Left cardiac atrium (tissue), 4 donors: Measurements from ENCODE around the gene KCTD19. TPM values are rescaled to one million over a fixed set of nuclear protein-coding genes. Genes with fewer than 3 reads are reported as not detected.

Experiments used
- ATAC-seq, 2 donors: fragments of 200-7000 bp; cut with Tn5 transposase; one replicate each; pipeline ENCODE4 v1.9.1; 2020; ENCODE audit warnings: mild to moderate bottlenecking in 2 of 2, moderate library complexity in 2 of 2
- DNase-seq: peaks from one replicate; pipeline ENCODE4 v3.0.0-alpha.2; 2020
- intact Hi-C, 2 donors: fragments of 100-400 bp; cut with DNase I; formaldehyde crosslinking; loops; one replicate each; pipeline versions ENCODE4 v1.14.1 to v1.15.1; 2022 to 2023
- total RNA-seq, 2 donors: library from RNA; stranded (reverse); fragmentation: NEBNext Ultra II Directional; extraction: Animal tissue kit (Norgen Biotek cat#: 25700); gene quantifications; one replicate each; pipeline ENCODE4 v1.2.1, GENCODE V29; 2021
- donor health status: DM: no; HTN: yes; CAD: no.
- donor health status: DM: no; HTN: yes; CAD: no; lungs with severe emphysema.
- donor health status: DM: yes; HTN: yes; CAD: no.
- donor health status: Dilated cardiomyopathy.

The KCTD19 gene
- total RNA-seq, 2 donors from 2014 or later: 0.16 TPM; not detected in 1

DNA sequence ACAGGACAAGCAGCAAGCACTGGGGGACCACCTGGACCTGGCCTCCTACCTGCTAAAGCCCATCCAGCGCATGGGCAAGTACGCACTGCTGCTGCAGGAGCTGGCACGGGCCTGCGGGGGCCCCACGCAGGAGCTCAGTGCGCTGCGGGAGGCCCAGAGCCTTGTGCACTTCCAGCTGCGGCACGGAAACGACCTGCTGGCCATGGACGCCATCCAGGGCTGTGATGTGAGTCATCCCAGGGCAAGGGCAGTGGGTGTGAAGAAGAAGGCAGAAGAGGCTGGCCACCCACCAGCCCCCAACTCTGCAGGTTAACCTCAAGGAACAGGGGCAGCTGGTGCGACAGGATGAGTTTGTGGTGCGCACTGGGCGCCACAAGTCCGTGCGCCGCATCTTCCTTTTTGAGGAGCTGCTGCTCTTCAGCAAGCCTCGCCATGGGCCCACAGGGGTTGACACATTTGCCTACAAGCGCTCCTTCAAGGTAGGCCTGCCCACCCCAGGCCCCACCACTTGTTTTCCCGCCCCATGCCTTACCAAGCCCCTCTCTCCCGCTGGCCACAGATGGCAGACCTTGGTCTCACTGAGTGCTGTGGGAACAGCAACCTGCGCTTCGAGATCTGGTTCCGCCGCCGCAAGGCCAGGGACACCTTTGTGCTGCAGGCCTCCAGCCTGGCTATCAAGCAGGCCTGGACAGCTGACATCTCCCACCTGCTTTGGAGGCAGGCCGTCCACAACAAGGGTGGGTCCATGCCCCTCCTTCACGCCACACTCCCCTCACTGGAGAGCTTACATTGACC is 39.9 kb downstream of the KCTD19 start:
- ATAC-seq: no peak
- intact Hi-C loops: no loop called here
- DNase-seq: no peak

DNA sequence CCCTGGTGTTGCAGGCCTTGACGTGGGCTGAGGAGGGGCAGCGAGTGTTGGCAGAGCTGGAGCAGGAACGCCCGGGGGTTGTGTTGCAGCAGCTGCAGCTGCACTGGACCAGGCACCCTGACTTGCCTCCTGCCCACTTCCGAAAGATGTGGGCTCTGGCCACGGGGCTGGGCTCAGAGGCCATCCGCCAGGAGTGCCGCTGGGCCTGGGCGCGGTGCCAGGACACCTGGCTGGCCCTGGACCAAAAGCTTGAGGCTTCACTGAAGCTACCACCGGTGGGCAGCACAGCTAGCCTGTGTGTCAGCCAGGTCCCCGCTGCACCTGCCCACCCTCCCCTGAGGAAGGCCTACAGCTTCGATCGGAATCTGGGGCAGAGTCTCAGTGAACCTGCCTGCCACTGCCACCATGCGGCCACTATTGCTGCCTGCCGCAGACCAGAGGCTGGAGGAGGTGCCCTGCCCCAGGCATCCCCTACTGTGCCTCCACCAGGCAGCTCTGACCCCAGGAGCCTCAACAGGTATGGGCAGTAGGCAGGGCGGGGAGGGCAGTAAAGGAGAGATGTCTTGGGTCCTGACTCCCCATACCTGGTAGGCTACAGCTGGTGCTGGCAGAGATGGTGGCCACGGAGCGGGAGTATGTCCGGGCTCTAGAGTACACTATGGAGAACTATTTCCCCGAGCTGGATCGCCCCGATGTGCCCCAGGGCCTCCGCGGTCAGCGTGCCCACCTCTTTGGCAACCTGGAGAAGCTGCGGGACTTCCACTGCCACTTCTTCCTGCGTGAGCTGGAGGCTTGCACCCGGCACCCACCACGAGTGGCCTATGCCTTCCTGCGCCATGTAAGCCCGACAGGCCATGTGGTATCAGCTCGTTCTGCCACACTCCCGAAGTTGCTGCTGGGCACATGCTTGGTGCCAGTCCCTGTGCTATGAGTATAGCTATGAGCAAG is 41.6 kb downstream of the KCTD19 start:
- ATAC-seq (peak; percentile 44 to 58), DNase-seq (no peak)
- intact Hi-C loops: no loop called here

- DNase-seq (no peak), ATAC-seq (no peak)
- intact Hi-C loops: no loop called here
Measured at GRCh38 chr16:67283826-67284555, 42.5 kb downstream of the KCTD19 start.

DNA sequence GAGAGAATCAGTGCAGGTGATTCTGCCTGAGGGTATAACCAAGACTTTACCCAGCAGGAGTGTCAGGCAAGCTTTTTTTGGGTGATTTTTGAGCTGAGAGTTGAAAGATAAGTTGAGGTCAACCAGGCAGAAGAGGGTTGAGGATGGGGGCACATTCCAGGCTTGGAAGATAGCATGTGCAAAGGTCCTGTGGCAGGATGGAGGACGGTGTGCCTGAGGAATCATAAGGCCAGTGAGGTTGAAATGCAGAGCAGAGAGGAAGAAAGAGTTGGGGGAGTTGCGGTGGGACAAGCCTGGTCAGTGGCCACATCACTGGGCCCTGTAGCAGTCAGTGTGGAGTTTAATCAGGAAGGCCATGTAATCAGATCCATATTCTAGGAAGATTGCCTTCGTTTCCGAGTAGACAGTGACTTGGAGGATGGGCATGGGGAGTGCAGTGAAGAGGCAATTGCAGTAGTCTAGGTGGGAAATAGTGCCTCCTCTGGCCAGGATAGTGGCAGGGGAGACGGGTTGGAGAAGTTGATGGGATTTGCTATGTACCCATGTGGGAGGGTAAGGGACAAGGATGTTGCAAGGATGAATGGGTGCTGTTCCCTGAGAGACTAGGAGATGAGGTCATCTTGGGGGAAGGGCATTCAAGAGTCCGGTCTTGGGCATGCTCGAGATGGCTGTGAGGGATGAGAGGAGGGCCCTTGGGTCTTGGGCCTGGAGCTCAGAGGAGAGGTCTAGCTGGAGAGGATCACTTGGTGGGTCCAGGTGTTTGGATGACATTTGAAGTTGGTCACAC is 43.3 kb downstream of the KCTD19 start:
- ATAC-seq (no peak), DNase-seq (no peak)
- intact Hi-C loops: no loop called here

DNA sequence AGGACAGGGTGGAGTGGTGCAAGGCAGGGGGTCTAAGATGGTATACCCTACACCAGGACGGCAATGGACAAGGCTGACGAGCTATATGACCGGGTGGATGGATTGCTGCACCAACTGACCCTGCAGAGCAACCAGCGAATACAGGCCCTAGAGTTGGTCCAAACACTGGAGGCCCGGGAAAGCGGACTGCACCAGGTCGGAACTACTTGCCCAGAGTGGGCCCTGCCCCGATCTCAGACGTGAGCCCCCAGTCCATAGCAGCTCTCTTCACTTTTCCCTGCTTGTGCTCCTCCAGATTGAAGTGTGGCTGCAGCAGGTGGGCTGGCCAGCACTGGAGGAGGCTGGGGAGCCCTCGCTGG is 44.1 kb downstream of the KCTD19 start:
- ATAC-seq (no peak), DNase-seq (no peak)
- intact Hi-C loops: no loop called here

- intact Hi-C loops: no loop called here
- no peak for DNase-seq
- no peak for ATAC-seq
Measured at GRCh38 chr16:67281536-67282446, 44.8 kb downstream of the KCTD19 start.

GRCh38 chr16:67280090-67281015 is 46.2 kb downstream of the KCTD19 start:
- DNase-seq (no peak), ATAC-seq (no peak)
- intact Hi-C loops: no loop called here

DNA sequence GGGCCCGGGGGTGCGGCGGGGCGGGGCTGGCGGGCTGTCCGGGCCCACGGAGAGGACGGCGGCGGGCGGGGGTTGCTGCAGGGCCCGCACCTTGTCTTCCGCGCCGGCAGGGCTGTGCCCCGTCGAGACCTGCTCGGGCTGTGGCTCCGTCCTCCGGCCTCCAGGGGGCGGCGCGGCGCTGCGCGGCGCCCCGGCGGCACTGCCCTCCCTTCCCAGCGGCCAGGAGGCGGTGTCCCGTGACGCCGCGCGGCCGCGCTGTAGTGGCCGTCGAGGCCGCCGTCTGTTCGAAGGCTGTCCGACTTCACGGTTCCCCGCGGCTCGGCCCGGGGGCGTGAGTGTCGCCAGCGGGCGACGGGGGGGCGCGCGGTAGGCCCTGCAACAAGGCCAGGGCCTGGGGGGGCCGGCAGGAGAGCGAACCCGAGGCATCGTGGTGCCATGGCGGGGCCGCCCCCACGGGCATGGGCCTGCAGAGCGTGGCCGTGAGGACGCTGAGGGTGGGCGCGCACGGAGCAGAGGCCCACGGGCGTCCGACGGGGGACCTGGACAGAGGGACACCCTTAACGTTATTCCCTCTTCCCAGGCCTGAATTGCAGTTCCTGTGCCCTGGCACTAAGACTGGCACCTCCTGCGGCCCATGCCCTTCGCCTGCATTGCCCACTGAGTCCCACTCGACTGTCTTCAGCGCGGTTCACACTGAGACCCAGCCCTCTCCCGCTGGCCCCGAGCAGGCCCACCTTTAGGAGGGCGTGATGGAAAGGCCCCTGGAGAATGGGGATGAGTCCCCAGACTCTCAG is 47.0 kb downstream of the KCTD19 start, which contains the start of gene PLEKHG4:
Gene PLEKHG4 (plus strand): TSS at position 237 of the 794 bp plus-strand sequence. CDS start 513 bp downstream, at position 750.
- DNase-seq: peak; percentile 79
- ATAC-seq: peak; percentile 80 to 92
- intact Hi-C loops: no loop called here

GRCh38 chr16:67278773-67279295 is 47.7 kb downstream of the KCTD19 start:
- ATAC-seq (peak; percentile 4 to 40), DNase-seq (peak; percentile 54)
- intact Hi-C loops: no loop called here

- ATAC-seq (peak in 1 of 2 donors; percentile 74), DNase-seq (no peak)
Measured at GRCh38 chr16:67277999-67278772, 48.4 kb downstream of the KCTD19 start.

DNA sequence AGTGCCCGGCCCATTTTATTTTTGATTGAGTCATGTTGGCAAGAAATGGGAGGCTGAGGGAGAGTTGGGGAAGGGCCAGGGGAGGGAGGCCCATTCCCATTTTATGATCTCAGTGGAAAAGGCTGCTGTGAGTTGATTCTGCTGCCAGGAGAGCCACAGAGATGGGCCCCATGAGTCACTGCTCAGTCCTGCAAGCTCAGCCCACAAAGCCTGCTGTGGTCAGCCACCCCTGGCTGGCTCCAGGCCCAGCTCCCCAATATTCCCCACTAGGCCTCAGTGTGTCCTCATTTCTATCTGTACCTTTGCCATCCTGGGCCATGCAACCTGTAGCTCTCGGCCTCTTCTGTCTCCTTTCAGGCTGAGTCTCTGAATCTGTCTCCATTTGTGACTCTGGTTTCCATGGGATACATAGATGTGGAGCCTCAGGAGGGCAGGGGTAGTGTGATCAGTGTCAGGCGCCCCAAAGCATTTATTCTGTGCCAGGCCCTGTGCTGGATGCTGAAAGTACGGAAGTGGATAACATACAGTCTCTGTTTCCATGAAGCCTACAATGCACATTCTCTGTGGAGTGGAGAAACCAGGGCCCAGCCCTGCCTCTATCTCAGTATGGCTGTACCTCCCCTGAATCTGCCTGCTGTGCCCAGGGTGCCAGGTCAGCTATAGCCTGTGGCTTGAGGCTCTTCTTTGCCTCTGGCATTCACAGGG is 49.1 kb downstream of the KCTD19 start:
- peak; percentile 35 to 88 for ATAC-seq
- intact Hi-C loops: no loop called here
- DNase-seq: peak; percentile 67

More at GRCh38 chr16:67277999-67278772, 48.4 kb downstream of the KCTD19 start:
- intact Hi-C loops: no loop called here

DNA sequence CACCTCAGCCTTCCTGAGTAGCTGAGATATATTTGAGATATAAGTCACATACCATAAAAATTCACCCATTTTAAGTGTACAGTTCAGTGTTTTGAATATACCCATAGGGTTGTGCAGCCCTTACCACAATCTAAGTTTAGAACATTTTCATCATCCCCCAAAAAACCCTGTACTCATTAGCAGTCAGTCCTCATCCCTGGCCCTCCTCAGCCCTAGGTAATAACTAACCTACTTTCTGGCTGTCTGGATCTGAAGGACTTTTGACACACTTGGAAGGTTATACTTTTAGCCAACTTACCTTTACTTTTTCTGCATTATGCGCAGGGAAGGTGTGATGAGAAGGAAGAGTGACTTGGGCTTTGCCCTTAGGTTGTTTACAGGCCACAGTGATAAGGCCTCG is 51.2 kb downstream of the KCTD19 start:
- ATAC-seq (no peak), DNase-seq (no peak)
- intact Hi-C loops: no loop called here

DNA sequence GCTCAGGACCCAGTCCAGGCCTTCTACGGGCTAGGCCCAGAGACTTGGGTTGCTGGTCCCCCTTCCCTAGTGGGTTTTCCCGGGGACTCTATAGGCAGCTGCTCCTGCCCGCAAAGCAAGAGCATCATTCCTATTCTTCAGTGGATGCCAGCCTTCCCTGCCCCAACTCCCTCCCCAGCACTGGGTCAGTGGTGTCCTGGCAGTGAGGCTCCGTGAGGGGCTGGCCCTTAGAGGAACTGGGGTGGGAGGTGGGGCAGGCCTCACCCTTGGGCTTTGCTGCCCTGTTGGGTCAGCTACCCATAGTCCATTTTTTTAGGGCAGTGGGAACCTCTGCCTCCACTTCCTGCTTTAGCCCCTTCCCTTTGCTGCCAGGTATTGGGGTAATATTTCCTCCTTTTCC is 55.1 kb downstream of the KCTD19 start:
- no peak for DNase-seq
- ATAC-seq: no peak

GRCh38 chr16:67270931-67271338 is 55.6 kb downstream of the KCTD19 start:
- intact Hi-C loops: no loop called here
- no peak for DNase-seq
- no peak for ATAC-seq

More for the DNA sequence above, 55.1 kb downstream of the KCTD19 start:
- intact Hi-C loops: no loop called here
